Muscle of arm (tissue), 12 donors: ENCODE results near the gene GFRA4. TPM values are rescaled to one million over a fixed set of nuclear protein-coding genes. Genes with fewer than 3 reads are reported as not detected.

Experiments
- DNase-seq: peaks from one replicate; pipeline ENCODE4 v3.0.0-alpha.2; 2013
- polyA plus RNA-seq, 12 donors: library from polyadenylated mRNA; unstranded; fragments of 120-200 nt; gene quantifications; one replicate each; pipeline ENCODE4 v1.2.1, GENCODE V29; 2013; ENCODE audit not compliant: insufficient read length in 12 of 12

GFRA4 gene
- polyA plus RNA-seq, 12 donors = not detected

DNA sequence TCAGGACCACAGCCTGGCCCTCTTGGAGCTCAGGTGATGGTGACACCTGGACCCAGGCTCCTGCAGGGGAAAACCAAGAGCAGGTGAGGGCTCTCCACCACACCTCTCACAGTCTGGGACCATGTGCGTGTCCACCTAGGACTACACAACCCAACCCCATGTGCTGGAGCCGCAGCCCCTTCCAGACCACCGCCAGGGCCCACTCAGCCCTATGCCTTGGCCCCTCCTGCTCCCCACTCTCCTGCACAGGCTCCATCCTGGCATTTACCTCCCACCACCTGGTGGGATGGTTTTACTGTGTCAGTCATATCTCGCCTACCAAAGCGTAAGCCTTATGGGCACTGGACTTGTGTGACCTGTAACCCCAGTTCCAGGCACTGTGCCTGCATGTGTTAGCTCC lies 31.7 kb upstream of the GFRA4 start:
- no peak for DNase-seq

- no peak for DNase-seq
Observed at GRCh38 chr20:3693376-3693775, 30.2 kb upstream of the GFRA4 start.

- no peak for DNase-seq
Observed at GRCh38 chr20:3692706-3693294, 29.6 kb upstream of the GFRA4 start.

GRCh38 chr20:3691897-3692296 lies 28.7 kb upstream of the GFRA4 start:
- no peak for DNase-seq

DNA sequence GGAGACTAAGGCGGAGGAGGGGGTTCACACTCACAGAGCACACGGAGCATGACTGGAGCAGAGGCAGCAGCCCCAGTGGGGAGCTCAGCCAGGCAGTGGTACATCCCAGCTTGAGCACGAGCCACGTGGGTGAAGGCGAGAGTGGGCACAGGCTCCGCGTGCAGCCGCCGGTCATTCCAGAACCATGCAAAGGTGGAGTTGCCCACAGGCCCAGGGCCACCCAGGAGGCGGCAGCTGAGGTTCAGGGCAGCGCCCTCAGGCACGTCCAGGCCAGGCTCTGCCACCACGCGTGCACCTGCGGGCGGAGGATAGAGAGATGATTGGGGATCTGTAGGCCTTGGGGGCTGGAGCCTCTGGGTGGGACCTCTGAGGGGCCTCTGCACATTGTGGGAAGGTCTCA lies 28.1 kb upstream of the GFRA4 start:
- no peak for DNase-seq

GRCh38 chr20:3690413-3690812 lies 27.2 kb upstream of the GFRA4 start:
- DNase-seq = no peak

DNA sequence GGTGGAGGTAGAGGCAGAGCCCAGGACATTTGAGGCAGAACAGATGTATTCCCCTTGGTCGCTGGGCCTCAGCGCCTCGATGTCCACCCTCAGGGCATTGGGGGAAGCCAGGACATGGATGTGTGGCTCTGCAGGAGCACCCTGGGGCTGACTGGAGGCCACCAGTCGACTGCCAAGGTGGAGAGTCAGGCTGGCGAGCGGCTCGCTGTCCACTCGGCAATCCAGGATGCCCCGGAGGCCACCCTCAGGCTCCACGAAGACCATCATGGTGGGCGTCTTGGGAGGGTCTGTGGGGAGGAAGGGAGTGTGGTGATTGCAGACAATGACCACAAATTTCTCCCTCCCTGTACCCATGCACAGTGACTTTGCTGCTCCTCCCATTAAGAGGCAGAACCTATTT lies 26.8 kb upstream of the GFRA4 start:
- DNase-seq = no peak

GRCh38 chr20:3687655-3688054 lies 24.5 kb upstream of the GFRA4 start:
- DNase-seq = peak; percentile 71

DNA sequence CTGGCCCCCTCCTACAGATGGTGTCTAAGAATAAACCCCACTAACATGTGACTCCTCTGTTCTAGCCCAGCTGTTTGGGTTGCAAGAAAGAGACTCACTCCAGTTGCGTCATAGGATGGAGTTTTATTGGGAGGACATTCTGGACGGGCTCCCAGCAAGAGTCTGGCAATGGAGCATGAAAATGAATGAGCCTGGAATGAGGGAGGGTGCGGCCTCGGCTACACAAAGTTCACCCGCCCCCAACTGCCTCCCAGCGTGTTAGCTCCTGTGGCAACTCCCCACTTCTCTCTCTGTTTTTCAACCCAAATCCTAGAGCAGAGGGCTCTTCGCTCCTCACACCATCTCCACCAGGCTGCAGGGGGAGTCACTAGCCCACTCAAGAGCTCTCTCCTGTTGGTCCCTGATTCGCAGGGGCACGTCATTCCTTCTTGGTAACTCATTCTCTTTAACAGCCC lies 23.7 kb upstream of the GFRA4 start:
- peak; percentile 95 for DNase-seq

DNA sequence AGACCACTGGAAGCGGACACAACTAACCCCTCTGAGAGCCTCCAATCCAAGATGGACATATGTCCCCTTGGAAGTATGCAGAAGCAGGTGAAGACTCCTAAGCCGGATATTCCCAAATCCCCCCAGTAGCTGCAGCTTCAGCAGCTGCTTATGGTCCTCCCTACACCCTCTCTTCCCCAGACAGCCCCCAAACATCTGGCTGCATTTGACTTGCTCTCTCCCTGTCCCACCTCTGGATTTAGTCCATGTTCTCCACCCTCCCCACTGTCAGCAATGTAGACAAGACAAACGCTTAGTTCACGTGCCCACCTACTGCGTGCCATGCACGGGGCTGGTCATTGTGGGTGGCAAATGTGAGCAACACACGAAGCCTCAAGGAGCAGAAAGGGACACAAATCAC lies 23.2 kb upstream of the GFRA4 start:
- DNase-seq = no peak

DNA sequence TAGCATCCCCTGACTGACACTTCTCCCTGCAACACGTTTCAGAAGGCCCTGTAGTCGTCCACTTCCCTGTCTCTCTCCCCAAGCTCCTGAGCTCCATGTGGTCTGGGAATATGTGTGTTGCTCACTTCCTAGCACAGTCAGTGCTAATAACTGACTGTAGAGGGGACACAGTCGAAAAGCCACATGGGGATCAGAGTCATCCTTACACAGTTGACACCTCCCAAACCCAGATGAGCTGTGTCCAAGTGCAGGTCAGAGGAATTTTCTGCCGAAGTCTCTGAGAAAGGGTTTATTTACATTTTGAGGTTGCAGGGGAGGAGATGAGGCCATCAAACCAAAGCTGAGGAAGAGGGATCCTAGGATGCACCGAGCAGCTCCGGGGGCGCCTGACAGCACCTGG lies 22.1 kb upstream of the GFRA4 start:
- DNase-seq = no peak

DNA sequence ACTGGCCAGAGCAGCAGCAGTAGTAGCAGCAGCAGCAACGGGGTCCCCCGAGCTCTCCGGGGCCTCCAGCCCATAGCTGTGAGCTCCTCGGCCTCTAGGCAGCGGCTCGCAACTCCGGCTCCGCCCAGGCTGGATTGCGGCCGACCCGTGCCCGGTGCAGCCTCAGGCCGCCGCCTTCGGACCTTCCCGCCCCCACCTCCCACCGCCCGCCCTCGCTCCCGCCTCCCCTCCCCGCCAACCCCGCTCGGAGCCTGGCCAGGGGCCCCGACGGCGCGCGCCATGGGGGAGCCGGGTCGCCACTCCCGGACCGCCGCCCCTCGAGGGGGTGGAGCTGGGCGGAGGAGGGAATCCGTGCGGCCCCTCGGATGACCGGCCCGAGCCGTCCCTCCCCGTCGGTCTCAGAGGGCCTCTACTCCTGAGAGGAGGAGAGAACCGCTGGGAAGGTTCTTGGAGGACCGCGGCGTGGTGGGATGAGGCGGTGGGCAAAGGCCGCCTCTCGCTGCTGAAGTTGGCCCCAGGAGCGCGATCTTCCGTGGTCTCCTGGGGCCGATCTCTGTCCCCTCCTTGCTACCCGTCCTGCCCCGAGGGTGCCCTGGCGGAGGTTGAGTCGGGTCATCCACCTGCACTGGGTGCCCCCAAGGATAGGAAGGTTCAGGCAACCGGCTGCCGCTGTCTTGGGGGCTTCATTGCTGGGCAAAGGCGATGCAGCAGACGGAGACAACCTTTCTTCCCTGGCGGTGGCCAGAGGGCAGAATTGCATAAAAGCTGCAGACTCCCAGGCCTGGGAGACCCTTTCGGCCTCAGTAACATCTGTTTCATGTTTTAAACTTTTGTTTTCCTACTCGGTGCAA lies 19.0 kb upstream of the GFRA4 start, which contains the start of gene ADAM33:
ADAM33 (minus strand) TSS at position 80 of the 851 bp plus-strand sequence; CDS start at position 74, 6 bp downstream.
- no peak for DNase-seq

- DNase-seq = no peak
Observed at GRCh38 chr20:3681352-3681930, 18.2 kb upstream of the GFRA4 start.

- no peak for DNase-seq
Observed at GRCh38 chr20:3680701-3681351, 17.6 kb upstream of the GFRA4 start.

GRCh38 chr20:3679749-3680700 lies 16.8 kb upstream of the GFRA4 start:
- DNase-seq = no peak

DNA sequence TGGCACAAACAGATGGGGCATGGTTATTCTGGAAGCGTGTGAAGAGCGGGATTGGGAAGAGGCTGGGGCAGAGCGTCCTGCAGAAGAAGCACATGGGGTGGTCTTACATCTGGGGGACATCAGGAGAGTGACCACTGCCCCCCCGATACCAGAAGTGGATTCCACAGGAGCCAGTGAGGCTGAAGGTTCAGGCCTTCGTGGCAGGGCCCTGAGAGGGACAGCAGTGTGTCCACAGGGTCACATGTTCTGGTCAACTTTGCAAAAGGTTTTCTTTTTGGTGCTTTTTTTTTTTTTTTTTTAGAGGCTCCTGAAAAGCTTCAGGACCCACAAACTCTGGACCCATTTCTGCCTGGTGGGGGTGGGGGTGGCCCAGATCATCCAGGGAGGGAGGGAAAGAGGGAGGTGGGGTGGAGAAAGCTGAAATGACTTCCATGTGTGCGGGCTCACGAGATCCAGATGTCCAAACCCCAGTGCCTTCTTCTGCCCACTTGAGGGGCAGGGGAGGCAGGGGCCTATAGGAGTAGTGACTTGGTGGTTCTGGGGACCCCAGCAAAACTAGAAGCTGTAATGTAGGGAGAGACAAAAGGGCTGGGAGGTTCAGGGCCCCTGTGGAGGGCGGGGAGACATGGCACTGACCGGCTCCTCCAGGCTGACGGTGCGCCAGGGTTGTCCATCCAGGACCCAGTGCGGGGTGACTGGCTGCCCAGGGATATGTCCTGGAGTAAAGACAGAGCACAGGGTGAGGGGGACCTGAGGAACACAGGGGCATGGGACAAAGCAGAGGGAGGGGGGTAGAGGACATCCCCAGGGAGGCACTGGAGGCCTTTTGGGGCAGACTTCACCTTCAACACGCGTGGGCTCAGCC lies 15.9 kb upstream of the GFRA4 start:
- no peak for DNase-seq

DNA sequence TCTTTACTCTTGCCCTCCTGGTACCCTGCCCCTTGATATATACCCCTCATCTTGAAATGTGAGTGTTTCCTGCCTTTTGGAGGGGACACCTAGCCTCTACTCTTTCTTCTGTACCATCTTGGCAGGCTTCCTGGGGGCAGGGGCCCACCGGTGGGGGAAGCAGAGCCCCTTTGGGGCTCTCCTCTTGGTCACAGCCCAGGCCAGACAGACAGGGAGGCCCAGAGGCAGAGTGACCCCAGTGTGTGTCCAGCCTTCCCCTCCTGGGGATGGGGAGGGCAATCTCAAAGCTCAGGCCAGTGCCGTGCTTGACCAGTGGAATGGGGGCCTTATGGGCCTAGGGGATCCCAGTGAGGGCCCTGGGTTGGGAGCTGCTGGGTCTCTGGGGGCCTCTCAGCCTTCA lies 15.0 kb upstream of the GFRA4 start:
- DNase-seq = no peak

- peak; percentile 74 for DNase-seq
Observed at GRCh38 chr20:3677733-3678132, 14.5 kb upstream of the GFRA4 start.

DNA sequence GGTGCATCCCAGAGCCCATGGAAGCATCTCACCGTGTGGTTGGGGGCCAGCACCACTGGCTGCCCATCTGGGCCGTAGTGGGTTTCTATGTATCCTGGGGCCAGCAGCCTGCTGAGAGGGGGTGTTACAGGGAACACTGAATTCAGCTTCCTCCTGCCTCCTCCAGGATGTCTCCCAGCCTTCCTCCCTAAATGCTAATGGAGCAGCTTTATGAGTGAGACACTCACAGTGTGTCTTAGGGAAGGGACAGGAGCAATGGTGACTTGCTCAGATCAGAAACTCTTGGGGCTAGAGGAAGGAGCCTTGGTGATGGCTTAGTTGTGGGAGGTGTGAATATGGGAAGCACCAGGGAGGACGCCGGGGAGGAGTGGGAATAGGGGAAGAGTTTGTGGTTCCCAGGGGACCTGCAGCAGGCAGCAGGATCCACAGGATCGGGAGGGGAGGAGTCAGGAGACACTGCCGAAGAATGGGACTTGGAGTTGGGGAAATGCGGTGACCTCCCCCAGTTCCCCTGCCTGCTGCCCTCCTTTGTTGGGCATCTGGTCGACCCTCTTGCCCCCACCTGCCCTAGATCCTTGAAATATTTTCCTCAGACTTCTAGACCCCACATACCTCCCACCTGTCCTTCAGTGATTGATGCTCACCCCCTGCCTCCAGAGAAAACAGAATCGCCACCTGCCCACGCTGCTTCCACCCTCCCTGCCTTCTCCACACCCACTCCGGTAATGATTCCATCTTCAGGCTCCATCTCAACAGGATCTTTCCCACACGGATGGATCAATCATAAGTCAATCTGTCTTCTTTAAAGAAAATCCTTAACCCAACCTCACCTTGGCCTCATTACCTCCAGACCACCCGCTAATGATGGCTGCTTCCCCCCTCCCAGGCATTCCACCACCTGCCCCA lies 12.0 kb upstream of the GFRA4 start:
- DNase-seq = no peak
